NCI-H1417 (cell line): Measurements from ENCODE around the gene WDR7.

Experiments
- DNase-seq, 3 experiments: peaks; one replicate each; lab custom pipeline; 2025; lab: John Stamatoyannopoulos, UW

WDR7 gene

DNA sequence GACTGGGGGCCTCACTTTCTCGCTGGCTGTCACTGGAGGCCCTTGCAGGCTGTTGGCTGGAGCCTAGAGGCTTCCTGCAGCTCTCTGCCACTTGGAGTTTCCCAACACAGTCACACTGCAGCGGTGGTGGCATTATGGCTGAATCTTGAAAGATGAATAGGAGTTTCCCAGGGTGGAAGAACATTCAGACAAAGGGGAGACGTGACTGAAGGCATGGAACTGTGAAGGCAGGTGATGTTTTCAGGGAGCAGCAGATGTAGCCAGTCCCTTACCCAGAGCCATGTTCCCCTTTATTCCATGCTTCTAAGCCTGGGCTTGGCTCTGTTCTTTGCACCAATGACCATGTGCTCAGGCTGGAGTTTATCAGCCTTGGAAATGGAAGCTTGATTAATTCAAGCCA, 389.0 kb downstream of the WDR7 start:
- DNase-seq, result no peak

GRCh38 chr18:57043241-57043640, 392.1 kb downstream of the WDR7 start:
- peak in 1 of 3 experiments; percentile 63 for DNase-seq

GRCh38 chr18:57048351-57048750, 397.2 kb downstream of the WDR7 start:
- no peak for DNase-seq

DNA sequence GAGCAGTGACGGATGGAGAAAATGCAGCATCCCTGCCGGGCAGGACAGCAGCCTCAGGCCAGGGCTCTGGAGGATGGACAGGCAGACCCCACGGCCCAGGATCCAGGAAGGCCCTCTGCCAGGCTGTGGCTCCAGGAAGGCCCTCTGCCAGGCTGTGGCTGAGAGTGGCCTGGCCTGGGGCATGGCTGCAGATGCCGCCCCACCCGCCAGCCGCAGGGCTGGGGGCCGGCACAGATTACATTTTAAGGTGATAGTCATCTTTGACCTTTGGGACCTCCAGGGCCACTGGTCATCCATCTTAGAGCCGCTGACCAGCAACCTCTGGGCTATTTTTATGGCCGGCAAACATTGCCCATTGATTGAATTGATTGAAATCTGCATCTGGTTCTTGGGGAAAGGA, 397.7 kb downstream of the WDR7 start:
- no peak for DNase-seq

GRCh38 chr18:57050310-57050949, 399.3 kb downstream of the WDR7 start:
- DNase-seq, result no peak

DNA sequence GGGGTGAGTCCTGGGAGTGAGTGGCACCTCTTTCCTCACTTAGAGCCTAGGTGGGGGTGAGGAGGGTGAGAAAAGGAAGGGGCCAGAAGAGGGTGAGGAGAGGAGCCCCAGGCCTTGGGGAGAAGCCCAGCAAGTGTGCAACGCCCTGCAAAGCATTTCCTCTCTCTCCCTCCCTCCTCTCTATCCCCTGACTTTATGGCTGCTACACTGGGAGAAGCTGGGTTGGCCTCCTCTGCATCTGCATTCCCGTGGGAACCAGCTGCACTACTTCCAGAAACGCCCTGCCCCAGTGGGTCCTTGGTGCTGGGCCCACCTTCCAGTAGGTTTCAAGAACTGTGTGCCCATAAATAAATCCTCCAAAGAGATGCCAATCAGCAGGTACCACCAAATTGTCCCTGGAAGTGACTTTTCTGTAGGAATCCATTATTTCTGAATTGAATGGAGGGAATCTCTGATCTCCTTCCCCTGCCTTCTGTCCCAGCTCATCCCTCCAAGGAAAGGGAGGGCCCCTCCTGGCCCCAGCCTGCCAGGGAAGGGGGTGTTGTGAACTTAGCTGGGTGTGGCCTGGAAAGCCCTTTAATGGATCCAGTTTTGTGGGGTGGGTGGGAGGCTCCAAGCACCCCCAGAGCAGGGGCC, 400.0 kb downstream of the WDR7 start:
- DNase-seq, result no peak

GRCh38 chr18:57051657-57052044, 400.5 kb downstream of the WDR7 start:
- peak in 2 of 3 experiments; percentile 24 to 43 for DNase-seq

DNA sequence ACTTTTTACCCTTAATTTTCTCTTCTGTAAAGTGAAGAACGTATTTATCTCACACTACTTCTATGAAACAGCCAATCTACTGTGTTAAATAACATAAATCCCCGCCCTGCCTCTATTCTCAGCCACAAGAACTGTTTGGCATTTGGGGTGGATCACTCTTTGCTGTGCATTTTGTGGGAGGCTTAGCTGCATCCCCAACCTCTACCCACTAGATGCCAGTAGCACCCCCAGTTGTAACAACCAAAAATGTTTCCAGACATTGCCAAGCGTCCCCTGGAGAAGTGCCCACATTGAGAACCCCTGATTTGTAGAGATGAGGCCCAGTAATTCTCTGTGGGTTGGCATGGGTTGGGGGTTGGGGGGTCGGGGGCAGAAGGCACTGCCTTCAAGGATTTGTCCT, 401.0 kb downstream of the WDR7 start:
- DNase-seq, result no peak

DNA sequence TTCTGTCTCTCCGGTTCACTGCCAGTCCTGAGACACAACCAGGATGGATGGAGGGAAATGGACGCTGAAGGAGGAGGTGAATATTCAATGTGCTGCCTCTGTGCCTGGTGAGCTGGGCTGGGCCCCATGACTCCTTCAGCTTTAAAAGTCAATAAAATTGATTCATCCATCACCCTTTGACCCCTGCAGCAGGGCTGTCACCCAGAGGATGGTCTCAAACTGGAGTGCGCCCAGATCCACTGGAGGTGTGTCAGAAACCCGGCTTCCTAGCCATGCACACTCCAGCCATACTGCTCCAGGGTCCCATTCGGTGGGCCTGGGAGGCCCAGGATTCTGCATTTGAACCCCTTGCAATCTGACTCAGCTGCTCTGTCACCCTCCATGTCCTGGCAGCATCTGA, 401.6 kb downstream of the WDR7 start:
- no peak for DNase-seq

GRCh38 chr18:57054891-57055290, 403.7 kb downstream of the WDR7 start:
- DNase-seq, result no peak

DNA sequence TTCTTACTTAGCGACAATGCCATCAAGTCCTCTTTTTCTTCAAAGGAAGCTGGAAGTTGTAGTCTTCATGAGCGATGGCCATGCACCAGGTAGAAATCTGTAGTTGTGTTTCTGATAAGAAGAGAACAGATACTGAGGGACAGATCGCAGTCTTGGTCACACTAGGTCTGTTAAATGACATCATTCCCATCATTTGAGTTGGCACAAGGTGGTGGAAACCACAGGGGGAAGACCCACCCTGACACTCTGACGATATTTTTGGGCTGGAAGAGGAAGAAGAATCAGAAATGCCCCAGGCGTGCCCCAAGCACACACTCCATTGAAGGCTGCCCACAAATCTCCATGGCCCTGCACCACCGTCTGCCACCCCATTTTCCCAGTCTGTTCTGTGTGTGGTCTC, 406.7 kb downstream of the WDR7 start:
- DNase-seq, result no peak

DNA sequence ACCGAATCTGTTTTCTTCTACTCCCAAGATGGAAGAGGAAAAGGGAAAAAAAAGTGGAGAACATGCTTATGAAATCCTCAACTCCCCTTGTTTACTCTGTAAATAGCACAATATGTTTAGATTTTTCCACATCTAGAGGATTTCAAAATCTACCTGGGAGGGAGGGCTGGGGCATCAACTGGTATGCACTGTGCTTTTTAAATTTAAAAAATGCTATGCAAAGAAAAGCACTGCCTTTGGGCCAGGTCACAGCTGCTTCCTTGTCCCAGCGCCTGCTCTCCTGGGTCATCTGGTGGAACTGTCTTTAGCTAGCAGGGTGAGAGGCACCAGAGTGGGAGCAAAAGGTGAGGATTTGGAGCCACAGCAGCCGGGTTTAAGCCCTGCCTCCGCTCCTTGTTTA, 407.6 kb downstream of the WDR7 start:
- DNase-seq, result no peak

DNA sequence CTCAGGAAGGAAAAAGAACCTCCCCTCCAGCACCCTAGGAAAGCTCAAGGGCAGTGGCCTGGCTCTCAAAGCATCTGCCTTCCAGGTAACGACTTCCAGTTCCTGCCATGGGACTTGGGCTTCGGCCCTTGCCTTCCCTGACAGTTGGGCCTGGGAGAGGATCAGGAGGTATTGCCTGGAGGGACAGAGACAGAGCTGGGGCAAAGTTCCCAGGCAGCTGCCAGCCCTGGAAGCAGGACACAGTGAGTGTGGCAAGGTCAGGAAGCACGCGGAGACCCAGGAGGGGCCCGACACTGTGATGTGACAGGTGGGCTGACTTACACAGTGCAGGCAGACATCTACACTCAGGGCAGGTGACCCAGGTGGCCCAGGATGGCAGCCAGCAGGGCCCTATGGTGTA, 408.2 kb downstream of the WDR7 start:
- DNase-seq, result no peak

DNA sequence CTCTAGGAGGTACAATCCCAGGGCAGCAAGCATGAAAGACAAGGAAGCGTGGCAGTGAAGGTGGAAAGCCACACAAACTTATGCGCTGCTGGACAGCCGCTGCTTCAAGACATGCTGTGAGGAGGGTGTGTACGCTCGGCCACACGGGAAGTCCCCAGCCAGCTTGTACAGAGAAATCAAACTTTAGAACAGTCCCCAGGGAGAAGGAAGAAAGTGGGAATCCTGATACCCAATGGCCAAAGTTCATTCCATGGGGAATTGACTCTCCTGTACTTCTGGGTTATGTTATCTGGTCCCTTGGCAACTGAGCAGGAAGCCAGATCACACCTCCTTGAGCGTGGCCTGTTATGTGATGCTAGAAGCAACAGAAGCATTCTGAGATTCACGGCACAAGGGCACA, 409.7 kb downstream of the WDR7 start:
- no peak for DNase-seq

DNA sequence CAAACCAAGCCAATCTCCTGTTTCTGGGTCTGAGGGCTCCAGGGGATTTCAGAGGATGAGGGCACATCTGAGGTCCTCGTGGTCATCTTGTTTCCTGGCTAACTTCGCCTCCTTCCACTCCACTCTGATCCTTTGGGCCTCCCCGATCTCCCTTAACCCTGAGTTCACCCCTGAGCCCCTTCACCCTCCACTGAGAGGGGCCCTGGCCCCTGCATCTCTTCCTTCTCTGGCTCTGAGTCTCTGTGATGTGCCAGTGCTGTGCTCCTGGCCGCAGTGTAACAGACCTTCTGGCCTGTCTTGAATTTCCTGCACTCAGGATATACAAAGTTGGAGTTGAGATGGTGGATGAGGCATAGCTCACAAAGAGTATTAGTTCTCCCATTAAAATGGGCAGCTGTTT, 411.0 kb downstream of the WDR7 start:
- DNase-seq, result no peak

- DNase-seq, result no peak
Measured at GRCh38 chr18:57062844-57063243, 411.7 kb downstream of the WDR7 start.

DNA sequence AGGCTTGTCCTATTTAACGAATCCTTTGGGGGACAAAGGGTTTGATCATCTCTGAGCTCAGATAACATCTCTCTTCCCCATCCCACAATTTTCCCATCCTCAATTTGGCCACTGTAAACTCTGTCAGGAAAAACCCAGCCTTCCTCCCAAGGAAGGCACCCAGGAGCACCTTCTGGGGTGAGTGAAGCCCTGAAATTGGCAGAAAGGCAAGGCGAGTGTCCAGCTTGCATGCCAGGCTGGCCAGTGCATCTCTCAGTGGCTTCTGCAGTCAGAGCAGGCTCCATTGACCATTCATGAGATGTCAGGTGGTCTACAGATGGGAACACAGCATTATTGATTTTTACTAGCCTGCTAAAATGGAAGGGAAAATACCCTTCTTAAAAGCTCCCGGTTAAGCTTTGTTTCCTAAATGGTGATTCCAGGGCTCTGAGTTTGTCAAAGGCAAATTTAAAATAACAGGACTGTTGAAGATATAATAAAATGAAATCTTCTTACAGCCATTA, 412.5 kb downstream of the WDR7 start:
- no peak for DNase-seq

DNA sequence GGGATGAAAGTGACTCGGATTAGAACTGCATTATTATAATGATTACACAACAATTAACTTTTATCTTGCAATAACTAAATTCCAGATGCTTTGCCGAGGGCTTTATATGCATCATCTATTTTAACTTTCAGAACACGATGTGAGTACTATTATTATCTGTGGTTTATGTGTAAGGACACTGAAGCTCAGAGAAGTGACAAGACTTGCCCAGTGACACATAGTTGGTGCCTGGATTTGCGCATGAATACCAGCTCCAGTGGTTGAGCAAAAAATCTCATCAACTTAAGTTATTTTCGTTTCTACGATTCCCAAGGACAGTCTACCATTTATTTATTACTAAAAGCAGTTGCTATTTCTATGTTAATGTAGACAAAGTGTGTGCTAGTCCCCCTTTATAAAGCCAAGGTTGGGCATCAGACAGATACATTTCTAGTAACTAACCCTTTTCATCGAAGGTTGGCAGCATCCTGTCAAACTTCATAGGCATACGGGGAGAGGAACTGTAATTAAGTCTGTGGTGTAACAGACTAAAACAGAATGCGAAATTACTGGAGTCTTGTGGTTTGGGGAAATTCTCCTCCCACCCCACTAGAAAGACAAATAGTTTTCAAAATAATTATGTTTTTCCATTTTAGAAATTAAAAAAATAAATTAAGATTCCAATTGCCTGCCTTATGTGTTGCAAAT, 422.5 kb downstream of the WDR7 start:
- DNase-seq, result no peak

DNA sequence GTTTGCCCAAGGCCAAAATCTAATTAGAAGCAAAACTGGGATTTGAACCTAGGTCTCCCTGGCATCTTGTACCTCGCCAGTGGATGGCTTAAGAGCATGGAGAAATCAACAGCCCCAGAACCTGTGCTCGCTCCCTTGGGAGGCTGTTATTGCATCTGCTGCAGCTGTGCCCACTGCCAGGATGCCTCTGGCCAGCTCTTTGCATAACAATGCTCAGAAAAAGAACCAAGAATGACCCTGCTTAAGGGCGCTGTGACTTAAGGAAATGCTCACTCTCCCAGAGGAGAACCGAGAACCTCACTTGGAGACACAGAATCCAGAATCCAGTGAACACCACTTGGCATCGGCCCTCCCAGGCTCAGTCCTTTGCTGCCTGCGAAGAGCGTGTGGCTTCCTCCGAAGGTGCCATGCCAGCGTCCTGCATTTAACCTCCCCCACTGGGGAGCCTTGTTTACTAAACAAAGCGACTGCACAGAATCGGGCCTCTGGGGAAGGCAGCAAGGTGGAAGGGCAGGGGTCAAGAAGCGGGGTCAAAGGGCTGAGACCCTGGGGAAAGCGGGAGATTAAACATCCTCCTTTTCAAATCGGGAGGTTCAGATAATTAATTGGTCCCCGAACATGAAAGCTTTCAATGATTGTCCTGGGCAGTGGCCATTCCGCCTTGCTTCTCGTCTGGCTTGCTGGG, 424.7 kb downstream of the WDR7 start:
- no peak for DNase-seq

- DNase-seq, result no peak
Measured at GRCh38 chr18:57077005-57077765, 426.0 kb downstream of the WDR7 start.

- no peak for DNase-seq
Measured at GRCh38 chr18:57077786-57078552, 426.8 kb downstream of the WDR7 start.
